Right lobe of liver (tissue), 6 donors: ENCODE data around the gene MX2. TPM values are rescaled to one million over a fixed set of nuclear protein-coding genes. Genes with fewer than 3 reads are reported as not detected.
A peak's percentile ranks its signal among the peaks of the same experiment; 100 is the strongest.

Experiments
- ATAC-seq, 4 donors: fragments of 200-7000 bp; cut with Tn5 transposase; one replicate each; pipeline ENCODE4 v1.9.1; 2020; ENCODE audit warnings: mild to moderate bottlenecking in 4 of 4, moderate library complexity in 4 of 4
- DNase-seq, 3 donors: peaks; one replicate each; pipeline ENCODE4 v3.0.0-alpha.2; 2020
- H3K27ac ChIP-seq, 3 donors: fragments of 200-600 bp; one replicate each; pipeline ENCODE4 v1.8.0; 2022
- H3K27me3 ChIP-seq, 2 donors: fragments of 200-600 bp; one replicate each; pipeline ENCODE4 v1.8.0; 2022
- H3K36me3 ChIP-seq, 4 donors: fragments of 200-600 bp; sonication (generic) in 1 of 4; one replicate each; pipeline versions ENCODE4 v1.5.1 to v1.8.0; 2017 to 2022; ENCODE audit warnings: control low read depth in 1 of 4
- H3K4me1 ChIP-seq, 4 donors: fragments of 200-600 bp; sonication (generic) in 1 of 4; one replicate each; pipeline versions ENCODE4 v1.5.1 to v1.8.0; 2017 to 2022; ENCODE audit warnings: control low read depth in 1 of 4
- H3K4me3 ChIP-seq, 3 donors: fragments of 200-600 bp; one replicate each; pipeline ENCODE4 v1.8.0; 2022
- H3K9me3 ChIP-seq, 4 donors: fragments of 200-600 bp; sonication (generic) in 1 of 4; one replicate each; pipeline versions ENCODE4 v1.5.1 to v1.8.0; 2017 to 2022; ENCODE audit warnings: control low read depth in 1 of 4
- CTCF ChIP-seq, 4 donors: fragments of 200-600 bp in 3 of 4; fragments of 450-650 bp in 1 of 4; IDR thresholded peaks; one replicate each; pipeline versions ENCODE4 v1.5.1 to v1.8.0; 2016 to 2022; ENCODE audit warnings: antibody characterized with exemption in 4 of 4, mild to moderate bottlenecking in 2 of 4
- POLR2A ChIP-seq: fragments of 450-650 bp; IDR thresholded peaks from one replicate; pipeline ENCODE4 v1.6.1; 2017; ENCODE audit warnings: antibody characterized with exemption, mild to moderate bottlenecking
- WGBS: methylation state at CpG from one replicate; pipeline ENCODE4 v1.1.6; 2018; ENCODE audit warnings: low coverage, low lambda C conversion rate; ENCODE audit not compliant: insufficient coverage; ENCODE audit errors: missing lambda C conversion rate; 5-methylcytosine and 5-hydroxymethylcytosine counted together
- intact Hi-C, 2 donors: fragments of 100-400 bp; cut with DNase I; formaldehyde crosslinking; loops; one replicate each; pipeline versions ENCODE4 v1.11.2 to v1.14.1; 2022
- total RNA-seq, 6 experiments: library from RNA; depleted of rRNA in 2 of 6; stranded (reverse); fragments of >200 nt in 2 of 6; fragmentation: NEBNext Ultra II Directional in 3 of 6; extraction: Animal tissue kit (Norgen Biotek cat#: 25700) in 3 of 6; gene quantifications; one replicate each; pipeline versions ENCODE4 v1.1.0 to v1.2.4, GENCODE V29; 2016 to 2023
- donor health status: DM: no; HTN: yes; CAD: no.
- donor health status: DM: no; HTN: no; CAD: no.
- donor health status: DM: no; HTN: no; CAD: no.
- donor health status: DM: no; HTN: yes; CAD: no.
- donor health status: DM: no; HTN: yes; CAD: no.

The MX2 gene
- total RNA-seq, 6 experiments from 2014 or later, result 0.49 to 1.9 (median 1.5) TPM

GRCh38 chr21:41316200-41317062 lies 45.4 kb upstream of the MX2 start, which contains the start of gene FAM3B:
Gene FAM3B (plus strand): TSS chr21:41316801. CDS start chr21:41316880, 79 bp downstream.
- peak within 1 kb of the TSS in 1 of 3 donors; percentile 32 for H3K4me3 ChIP-seq
- no peak within 1 kb of the TSS for H3K27ac ChIP-seq
- H3K4me1 ChIP-seq, result peaks cover 0 to 8% (median 0%) of the 10 kb centered on the region in 4 donors
- intact Hi-C loops, result no loop called here
- ATAC-seq, result peak; percentile 34 to 42 (median 39)
- no peaks in the 10 kb centered on the region for H3K9me3 ChIP-seq
- WGBS, result 19% methylated on average over 3 of the region's 55 CpGs
- DNase-seq, result no peak
- peaks cover 0 to 13% of the 10 kb centered on the region in 2 donors for H3K27me3 ChIP-seq
- H3K36me3 ChIP-seq, result no peaks in the 10 kb centered on the region
- TF ChIP-seq POLR2A, result no peak
- no peak for TF ChIP-seq CTCF (IDR thresholded peaks at IDR 0.05)

GRCh38 chr21:41317063-41317392 lies 44.8 kb upstream of the MX2 start:
- H3K27ac ChIP-seq, result no peak overlapping the region
- no peak for DNase-seq
- peaks cover 0 to 8% (median 0%) of the 10 kb centered on the region in 4 donors for H3K4me1 ChIP-seq
- H3K27me3 ChIP-seq, result peaks cover 0 to 13% of the 10 kb centered on the region in 2 donors
- ATAC-seq, result no peak
- H3K9me3 ChIP-seq, result no peaks in the 10 kb centered on the region
- intact Hi-C loops, result no loop called here
- no peaks in the 10 kb centered on the region for H3K36me3 ChIP-seq
- TF ChIP-seq CTCF (IDR thresholded peaks at IDR 0.05) (no peak), POLR2A (no peak)
- 7% methylated on average over 8 of the region's 19 CpGs for WGBS
- peak overlapping the region in 1 of 3 donors; percentile 32 for H3K4me3 ChIP-seq

- intact Hi-C loops, result no loop called here
- no peak for ATAC-seq
- Histone ChIP-seq H3K27me3 (peaks cover 0 to 13% of the 10 kb centered on the region in 2 donors), H3K4me3 (no peak overlapping the region), H3K4me1 (peaks cover 0 to 8% (median 0%) of the 10 kb centered on the region in 4 donors), H3K27ac (no peak overlapping the region), H3K36me3 (no peaks in the 10 kb centered on the region), H3K9me3 (no peaks in the 10 kb centered on the region)
- WGBS, result 69% methylated on average over 8 of the region's 10 CpGs
- TF ChIP-seq POLR2A, result no peak
- no peak for TF ChIP-seq CTCF (IDR thresholded peaks at IDR 0.05)
- DNase-seq, result no peak
Observed at GRCh38 chr21:41317458-41317857, 44.4 kb upstream of the MX2 start.

- no peak overlapping the region for H3K4me3 ChIP-seq
- H3K27ac ChIP-seq, result no peak overlapping the region
Observed at GRCh38 chr21:41318218-41318617, 43.6 kb upstream of the MX2 start.

More at GRCh38 chr21:41318218-41318617, 43.6 kb upstream of the MX2 start:
- Histone ChIP-seq H3K9me3 (no peaks in the 10 kb centered on the region), H3K4me1 (peaks cover 0 to 8% (median 0%) of the 10 kb centered on the region in 4 donors), H3K36me3 (no peaks in the 10 kb centered on the region), H3K27me3 (peaks cover 0 to 13% of the 10 kb centered on the region in 2 donors)
- ATAC-seq (no peak), DNase-seq (no peak)
- 85% methylated on average over 7 of the region's 9 CpGs for WGBS
- TF ChIP-seq CTCF (IDR thresholded peaks at IDR 0.05), result no peak
- no peak for TF ChIP-seq POLR2A
- intact Hi-C loops, result no loop called here
